NCI-H2227 treated with DMSO at 0.1 percent for 48 hours (cell line): Measurements from ENCODE around the gene SLC35A2.

Experiments
- DNase-seq: peaks from one replicate; lab custom pipeline; 2025; lab: John Stamatoyannopoulos, UW

Gene SLC35A2

GRCh38 chrX:48911412-48912182 lies at the start of gene SLC35A2:
Gene SLC35A2, minus strand, starts transcription at chrX:48911646. Its CDS starts 10 bp downstream, at chrX:48911636.
- peak; percentile 97 for DNase-seq

- no peak for DNase-seq
Observed at GRCh38 chrX:48960291-48960690, 48.8 kb upstream of the SLC35A2 start.

DNA sequence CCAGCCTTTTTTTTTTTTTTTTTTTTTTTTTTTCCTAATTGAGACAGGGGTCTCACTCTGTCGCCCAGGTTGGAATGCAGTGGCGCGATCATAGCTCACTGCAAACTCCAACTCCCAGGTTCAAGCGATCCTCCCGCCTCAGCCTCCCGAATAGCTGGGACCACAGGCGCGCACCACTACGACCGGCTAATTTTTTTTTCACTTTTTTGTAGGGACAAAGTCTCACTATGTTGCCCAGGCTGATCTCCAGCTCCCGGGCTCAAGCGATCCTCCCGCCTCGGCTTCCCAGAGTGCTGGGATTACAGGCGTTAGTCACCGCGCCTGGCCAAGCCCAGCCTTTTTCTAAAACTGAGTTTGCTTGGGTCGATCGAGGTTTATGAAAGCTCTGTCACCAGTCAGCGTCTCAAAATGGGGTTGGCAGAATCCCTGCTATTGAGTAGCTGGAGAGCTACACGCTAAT lies 47.2 kb upstream of the SLC35A2 start:
- DNase-seq = peak; percentile 52

DNA sequence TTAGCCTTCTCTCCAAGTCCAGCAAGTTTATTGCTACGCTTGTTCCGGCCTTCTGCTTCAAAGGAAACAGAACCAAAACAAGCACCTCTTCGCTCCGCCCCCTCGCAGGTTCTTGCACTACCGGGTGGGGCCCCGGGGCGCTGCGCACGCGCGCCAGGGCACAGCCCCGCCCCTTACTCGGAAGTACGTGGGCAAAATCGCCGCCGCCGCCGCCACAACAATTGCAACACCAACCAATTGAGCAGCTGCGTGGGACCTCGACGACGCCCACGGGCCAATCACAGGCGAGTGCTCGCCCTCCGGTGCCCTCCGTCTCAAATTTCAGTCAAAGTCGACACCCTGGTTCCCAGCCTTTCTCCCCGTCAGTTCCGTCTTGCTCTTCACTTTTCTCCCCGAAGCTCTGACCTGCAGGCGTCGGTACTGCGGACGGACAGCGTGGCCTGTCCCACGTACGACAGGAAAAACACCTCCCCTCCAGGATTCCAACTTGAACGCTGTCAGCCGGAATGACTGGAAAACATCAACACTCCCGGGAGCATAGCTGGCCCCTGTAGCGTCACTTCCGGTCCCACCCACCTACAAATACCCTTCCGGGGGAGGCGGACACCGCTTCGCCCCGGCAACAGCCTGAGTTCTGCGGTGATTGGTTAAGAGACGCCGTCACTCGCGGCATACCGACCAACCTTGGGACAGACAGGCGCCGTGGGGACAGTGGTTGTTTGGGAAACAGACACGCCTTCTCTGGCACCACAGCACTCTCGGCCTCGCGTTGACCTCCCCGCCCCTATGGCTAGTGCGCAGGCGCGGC lies 46.6 kb upstream of the SLC35A2 start:
- DNase-seq = peak; percentile 98

- DNase-seq = peak; percentile 88
Observed at GRCh38 chrX:48957477-48957826, 46.0 kb upstream of the SLC35A2 start, which contains the start of gene OTUD5. Gene OTUD5, minus strand, starts transcription at chrX:48957607. Its CDS starts 37 bp downstream, at chrX:48957570.

DNA sequence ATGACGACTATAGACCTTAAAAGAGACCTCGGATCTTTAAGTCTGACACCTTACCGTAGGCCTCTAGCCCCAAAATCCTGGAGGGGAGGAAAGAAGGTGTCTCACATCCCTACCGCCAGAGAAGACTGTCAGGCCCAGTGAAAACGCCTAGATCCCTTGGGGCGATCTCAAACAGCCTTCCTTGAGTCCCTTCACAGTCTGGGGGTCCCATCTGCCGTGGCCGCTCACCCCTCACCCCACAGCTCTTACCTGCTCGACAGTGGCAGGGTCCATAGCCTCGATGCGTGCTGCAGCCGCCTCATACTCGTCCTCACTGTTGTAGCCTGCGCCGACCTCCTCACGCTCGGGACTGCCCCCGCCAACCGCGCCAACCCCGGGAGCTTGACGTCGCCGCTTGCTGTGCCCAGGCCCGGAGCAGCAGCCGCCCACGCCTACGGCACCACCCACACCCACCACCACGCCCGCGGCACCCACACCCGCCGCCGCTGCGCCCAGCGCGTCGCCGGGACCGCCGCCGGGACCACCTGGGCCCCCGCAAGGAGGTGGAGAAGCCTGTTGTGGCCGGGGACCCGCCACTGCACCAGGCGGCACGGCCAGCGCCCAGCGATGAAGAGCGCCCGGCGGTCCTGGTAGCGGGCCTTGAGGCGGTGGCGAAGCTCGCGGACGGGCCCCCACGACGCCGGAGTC lies 45.4 kb upstream of the SLC35A2 start:
- no peak for DNase-seq

DNA sequence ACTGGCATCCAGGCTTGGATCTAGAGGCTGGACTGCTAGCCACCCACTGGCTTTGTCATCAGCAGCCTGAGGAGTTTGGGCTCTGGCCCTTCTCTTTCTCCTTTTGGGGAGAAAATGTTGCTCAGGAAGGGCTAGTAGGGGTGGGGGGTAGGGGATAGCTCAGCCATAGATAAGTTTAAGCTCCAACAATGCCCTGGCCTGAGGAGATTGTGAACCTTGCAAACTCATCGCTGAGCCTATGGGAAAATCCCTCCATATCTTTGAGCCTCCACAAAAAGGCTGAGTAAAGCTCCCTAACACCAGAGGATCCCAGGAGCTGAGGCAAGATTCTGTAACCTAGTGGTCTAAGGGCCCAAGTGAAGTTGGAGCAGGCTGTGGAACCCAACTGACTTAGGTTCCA lies 37.1 kb upstream of the SLC35A2 start:
- DNase-seq = no peak

DNA sequence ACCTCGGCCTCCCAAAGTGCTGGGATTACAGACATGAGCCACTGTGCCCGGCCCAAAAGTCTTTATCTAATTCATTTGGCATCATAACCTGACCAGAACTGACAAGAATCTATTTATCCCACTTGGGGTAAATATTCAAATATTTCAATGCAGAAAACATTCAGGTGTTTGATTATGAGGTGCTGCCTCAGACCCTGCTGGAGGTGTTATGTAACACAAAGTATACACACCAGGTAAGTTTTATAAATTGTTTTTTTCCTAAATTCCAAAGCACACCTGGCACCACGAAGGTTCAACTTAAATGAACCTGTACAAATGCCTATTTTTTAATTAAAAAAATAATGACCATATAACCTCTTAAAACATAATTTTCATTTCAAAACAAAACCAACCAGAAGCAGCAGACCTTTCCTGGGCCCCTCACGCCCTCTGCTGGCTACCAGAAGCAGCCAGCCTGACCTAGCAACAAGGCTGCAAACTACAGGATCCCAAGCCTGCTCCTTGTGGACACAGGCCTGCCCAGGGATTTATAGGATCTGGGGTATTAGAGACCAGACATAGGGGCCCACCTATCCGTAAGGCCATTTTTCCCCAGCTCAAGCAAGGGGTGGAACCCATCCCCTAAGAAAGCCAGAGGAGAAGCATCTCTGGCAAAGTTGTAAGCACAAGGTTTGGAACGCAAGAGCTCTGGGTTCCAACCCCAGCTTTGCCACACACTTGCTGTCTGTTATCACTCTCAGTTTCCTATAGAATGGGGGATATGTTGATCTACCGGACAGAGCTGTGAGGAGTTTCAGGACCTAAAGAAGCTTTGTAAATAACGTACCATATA lies 34.3 kb upstream of the SLC35A2 start:
- peak; percentile 53 for DNase-seq

DNA sequence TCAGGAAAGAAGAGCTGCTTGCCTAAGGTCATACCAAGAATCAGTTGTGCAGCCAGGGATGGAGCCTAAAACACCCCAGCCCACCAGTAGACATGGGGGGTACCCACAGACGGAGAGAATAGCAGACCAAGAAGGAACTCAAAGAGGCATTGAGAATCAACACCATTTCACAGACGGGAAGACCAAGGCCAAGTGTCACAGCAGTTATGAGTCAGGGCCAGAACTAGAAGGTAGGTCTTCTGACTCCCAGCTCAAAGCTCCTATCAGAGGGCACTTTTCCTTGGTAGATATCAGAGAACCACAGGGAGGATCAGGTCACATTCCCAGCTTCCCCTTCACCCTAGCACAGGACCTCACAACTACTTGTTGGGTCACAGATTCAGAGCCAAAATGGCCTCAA lies 31.4 kb upstream of the SLC35A2 start:
- no peak for DNase-seq

- DNase-seq = no peak
Observed at GRCh38 chrX:48940404-48940955, 29.0 kb upstream of the SLC35A2 start.

- DNase-seq = no peak
Observed at GRCh38 chrX:48939524-48940228, 28.2 kb upstream of the SLC35A2 start.

DNA sequence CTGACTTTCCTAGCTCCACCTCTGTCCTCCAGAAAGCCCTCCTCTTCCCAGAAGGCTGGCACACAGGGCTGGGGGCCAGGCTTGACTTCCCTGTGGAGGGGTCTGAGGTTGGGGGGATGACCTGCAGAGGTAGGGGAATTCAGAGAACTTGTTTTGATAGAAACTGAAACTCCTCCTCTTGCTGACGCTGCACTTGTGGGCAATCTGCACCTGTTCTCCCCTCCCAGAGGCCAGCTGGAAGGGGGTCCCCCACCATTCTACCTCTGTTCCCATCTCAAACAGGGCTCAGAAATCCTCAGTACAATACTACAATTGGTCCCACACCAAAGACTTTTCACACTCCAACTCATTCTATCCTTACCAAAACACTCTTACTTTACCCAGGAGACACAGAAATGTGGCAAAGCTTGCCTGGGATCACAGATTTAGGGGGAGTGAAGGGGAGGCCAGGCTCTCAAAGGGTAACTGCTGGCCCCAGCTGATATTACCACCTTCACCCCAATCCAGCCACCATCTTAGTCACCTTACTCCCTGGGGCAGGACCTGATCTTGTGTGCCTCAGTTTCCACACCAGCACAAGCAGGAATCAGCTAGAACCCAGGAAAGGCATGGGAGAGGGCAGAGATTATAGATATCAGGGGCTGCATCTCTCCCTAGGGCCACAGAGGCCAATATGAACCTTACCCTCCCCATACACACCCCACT lies 27.4 kb upstream of the SLC35A2 start:
- no peak for DNase-seq

DNA sequence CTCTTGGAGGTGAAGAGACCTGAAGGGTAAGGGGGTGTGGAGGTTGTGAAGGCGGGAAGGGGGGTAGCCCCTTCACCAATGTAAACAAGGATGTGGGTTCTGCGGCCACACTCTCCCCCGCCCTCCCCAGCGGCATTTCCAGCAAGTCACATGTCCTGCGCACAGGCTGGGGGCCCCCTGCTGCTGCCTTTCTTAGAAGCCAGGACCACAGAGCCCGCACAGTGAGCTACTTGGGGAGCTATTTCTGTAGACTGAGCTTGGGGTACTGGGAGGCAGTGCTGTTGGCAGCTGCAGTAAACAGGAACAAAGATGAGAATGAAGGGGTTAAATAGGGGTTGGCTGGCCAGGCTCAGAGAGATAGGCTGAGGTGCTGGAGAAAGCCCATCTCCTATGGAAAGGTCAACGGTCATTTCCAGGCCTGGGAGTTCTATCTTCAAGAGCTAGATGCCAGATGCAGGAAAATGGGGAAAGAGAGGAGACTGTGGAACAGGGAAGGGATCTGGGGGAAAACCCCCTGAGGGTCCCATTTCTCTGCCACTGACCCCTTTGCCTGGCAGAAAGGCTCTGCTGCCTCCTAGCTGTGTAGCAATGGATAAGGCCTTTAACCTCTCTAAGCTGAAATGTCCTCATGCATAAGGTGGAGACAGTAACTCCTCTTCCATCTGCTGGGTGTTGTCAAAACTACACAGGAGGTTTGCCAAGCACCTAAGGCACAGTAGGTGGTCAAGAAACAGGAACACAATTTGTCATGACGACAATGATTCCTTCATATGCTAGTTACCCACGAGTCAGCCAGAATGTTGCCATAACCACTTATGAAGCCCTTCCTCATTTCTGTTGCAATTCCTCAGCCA lies 25.8 kb upstream of the SLC35A2 start:
- no peak for DNase-seq

DNA sequence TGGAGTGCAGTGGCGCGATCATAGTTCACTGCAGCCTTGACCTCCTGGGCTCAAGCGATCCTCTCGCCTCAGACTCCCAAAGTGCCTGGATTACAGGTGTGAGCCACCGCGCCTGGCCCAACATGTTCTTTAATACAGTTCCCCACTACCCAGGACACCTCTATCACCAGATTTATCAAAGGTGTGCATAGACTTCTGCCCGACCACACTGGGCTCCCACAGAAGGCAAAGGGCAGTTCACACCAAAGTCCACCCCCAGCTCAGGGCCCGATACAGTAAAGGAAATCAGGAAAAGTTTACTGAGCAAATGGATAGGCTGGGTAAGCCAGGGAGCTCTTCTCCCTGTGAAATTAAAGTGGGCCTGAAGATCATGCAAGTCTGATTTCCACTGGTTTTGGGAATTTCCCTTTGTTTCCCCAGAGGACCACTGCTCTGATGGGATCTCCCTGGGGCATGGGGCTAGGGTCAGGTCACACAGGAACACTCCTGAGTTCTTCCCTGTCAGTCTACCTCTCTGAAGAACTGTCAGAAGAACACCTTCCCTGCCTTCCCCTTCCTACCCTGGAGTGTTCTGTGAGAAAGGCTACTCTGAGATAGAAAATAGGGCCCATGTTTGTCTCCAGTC lies 25.1 kb upstream of the SLC35A2 start:
- no peak for DNase-seq

DNA sequence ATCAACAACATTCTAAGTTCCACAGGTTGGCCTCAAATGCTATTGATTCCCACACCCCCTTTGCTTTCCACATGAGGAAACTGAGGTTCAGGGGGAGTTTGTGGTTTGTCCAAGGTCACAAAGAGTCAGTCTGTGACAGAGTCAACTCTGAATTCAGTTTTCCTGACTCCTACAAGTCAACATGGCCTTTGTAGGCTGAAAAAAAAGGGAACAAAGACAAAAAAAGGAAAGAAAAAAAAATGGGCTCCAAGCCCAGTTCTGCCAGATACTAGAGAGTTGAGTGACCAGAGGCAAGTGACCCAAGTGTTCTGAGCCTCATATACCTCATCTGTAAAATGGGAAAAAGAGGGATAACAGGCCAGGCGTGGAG lies 23.8 kb upstream of the SLC35A2 start:
- no peak for DNase-seq

DNA sequence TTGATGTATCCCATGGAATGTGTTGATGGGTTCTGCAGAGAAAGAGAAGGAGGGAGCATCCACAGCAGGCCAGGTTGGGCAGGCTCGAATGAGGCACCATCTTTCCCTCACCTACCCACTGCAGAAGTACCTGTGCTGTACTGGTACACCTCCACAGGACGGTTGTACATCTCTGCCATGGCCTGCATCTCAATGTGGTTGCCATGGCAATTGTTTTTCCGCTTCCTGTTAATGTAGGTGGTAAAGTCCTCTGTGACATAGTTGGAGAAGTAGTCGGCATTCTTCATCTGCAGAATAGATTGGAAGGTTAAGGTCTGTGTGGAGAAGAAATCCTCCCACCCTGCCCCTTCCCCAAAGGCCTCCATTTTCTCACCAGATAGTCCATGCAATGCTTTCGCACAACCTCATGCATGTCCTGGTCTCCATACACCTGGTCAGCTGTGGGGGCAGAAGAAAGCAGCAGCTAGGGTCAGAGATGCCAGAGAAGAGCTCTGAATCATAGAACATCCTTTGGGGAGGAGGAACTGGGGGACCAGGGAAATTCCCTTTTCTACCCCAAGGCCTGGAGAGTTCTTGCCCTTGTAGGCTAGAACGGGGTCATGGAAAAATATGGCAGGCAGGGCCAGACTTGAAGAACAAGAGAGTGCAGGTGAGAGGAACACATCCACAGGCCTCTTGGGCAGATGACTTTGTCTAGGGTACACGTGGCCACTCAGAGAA lies 23.3 kb upstream of the SLC35A2 start:
- no peak for DNase-seq

DNA sequence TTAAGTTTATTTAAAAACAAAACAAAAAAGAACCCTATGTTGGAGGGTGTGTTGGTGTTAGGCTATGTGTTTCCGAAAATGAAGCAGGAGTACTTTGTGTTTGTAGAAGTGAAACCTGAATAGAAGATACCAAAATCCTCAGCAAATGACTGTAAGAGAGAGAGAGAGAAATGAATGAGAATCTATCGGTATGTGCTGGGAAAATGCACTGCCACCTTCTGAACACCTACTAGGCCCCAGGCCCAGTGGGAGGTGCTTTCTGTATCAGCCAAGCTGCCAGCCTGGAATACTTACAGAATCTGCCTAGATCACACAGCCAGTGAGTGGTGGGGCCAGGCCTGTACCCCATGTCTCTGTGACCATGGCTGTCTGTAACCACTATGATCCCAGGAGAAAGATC lies 22.3 kb upstream of the SLC35A2 start:
- DNase-seq = no peak

DNA sequence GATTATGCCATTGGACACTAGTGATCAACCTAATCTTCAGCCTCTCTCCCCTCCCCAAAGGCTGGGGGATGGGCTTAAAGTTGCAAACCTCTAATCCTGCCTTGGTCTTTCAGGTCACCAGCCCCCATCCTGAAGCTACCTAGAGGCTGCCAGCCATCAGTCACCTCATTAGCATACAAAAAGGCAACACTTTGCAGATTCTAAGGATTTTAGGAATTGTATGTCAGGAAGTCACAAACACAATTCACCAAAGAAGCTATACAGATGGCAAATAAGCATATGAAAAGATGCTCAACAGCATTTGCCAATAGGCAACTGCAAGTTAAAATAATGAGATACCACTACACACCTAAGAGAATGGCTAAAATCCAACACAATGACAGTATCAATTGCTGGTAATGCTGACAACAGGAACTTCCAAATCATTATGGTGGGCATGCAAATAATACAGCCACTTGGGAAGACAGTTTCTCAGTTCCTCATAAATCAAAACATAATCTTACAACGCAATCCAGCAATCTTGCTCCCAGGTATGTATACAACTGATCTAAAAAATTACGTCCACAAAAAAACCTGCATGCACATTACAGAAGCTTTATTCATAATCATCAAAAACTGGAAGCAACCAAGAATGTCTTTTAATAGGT lies 16.4 kb upstream of the SLC35A2 start:
- DNase-seq = no peak
